K562 (cell line): Measurements from ENCODE around the gene NFKB2. TPM values are rescaled to one million over a fixed set of nuclear protein-coding genes. Genes with fewer than 3 reads are reported as not detected.
A peak's percentile ranks its signal among the peaks of the same experiment; 100 is the strongest.

ENCODE experiments used
- BHLHE40 ChIP-seq: IDR thresholded peaks from 2 replicates; pipeline ENCODE4 v1.6.1; 2011; ENCODE audit warnings: low read length, improper control_type of control experiment
- CBX8 ChIP-seq: fragments of 200-600 bp; sonication (generic); IDR thresholded peaks from 2 replicates; pipeline ENCODE4 v1.6.1; 2012; ENCODE audit warnings: borderline replicate concordance, mixed run types, low read depth, mild to moderate bottlenecking, moderate library complexity, mixed read lengths, low read length, control low read depth, inconsistent platforms; ENCODE audit not compliant: poor library complexity, severe bottlenecking; ENCODE audit errors: extremely low read depth
- CHD1 ChIP-seq: fragments of 200-600 bp; sonication (generic); IDR thresholded peaks from one replicate; pipeline ENCODE4 v1.6.1; 2012; ENCODE audit warnings: mild to moderate bottlenecking, moderate library complexity, low read length, inconsistent platforms
- E2F3 ChIP-seq: fragments of 250-450 bp; sonication (Bioruptor Pico); IDR thresholded peaks from 2 replicates; pipeline ENCODE4 v1.4.0; 2020; ENCODE audit warnings: mild to moderate bottlenecking
- ELF1 ChIP-seq: fragments of 200-800 bp; sonication (Bioruptor generic); IDR thresholded peaks from 2 replicates; pipeline ENCODE4 v1.6.1; 2016; ENCODE audit warnings: missing genetic modification characterization, missing compliant biosample characterization
- NFRKB ChIP-seq: fragments of 450-650 bp; IDR thresholded peaks from 2 replicates; pipeline ENCODE4 v1.6.1; 2016; ENCODE audit warnings: low read depth
- PTRF ChIP-seq: fragments of 450-650 bp; IDR thresholded peaks from 2 replicates; pipeline ENCODE4 v1.6.1; 2016; ENCODE audit warnings: mild to moderate bottlenecking, missing genetic modification characterization, missing compliant biosample characterization
- RBM25 ChIP-seq: fragments of 200-400 bp; formaldehyde crosslinking; IDR thresholded peaks from 2 replicates; pipeline ENCODE4 v1.6.1; 2018; ENCODE audit warnings: low read length, low read depth, moderate library complexity; ENCODE audit not compliant: severe bottlenecking
- SAFB2 ChIP-seq: fragments of 200-400 bp; formaldehyde crosslinking; IDR thresholded peaks from 2 replicates; pipeline ENCODE4 v1.6.1; 2018; ENCODE audit warnings: borderline replicate concordance, low read length, low read depth, moderate library complexity; ENCODE audit not compliant: severe bottlenecking
- SMAD2 ChIP-seq: fragments of 150-350 bp; IDR thresholded peaks from 2 replicates; pipeline ENCODE4 v1.6.1; 2014; ENCODE audit warnings: low read depth, mild to moderate bottlenecking, low read length
- SMARCA5 ChIP-seq: fragments of 450-650 bp; IDR thresholded peaks from 2 replicates; pipeline ENCODE4 v1.6.1; 2016
- SREBF1 ChIP-seq: fragments of 150-350 bp; IDR thresholded peaks from 2 replicates; pipeline ENCODE4 v1.6.1; 2014; ENCODE audit warnings: antibody characterized with exemption, low read depth, low read length, borderline replicate concordance
- TARDBP ChIP-seq: fragments of 450-650 bp; IDR thresholded peaks from 2 replicates; pipeline ENCODE4 v1.6.1; 2016
- TOE1 ChIP-seq, 2 experiments: fragments of 450-650 bp in 1 of 2; sonication (generic) in 1 of 2; formaldehyde crosslinking in 1 of 2; IDR thresholded peaks; 2 replicates each; pipeline versions ENCODE4 v1.7.1 to v1.8.0; 2016 to 2022; ENCODE audit warnings: borderline replicate concordance in 2 of 2, mild to moderate bottlenecking in 2 of 2, antibody characterized with exemption in 1 of 2, inconsistent platforms in 1 of 2, low read depth in 1 of 2, missing genetic modification reagents in 1 of 2, moderate library complexity in 1 of 2
- ZFX ChIP-seq: sonication (generic); formaldehyde crosslinking; IDR thresholded peaks from 2 replicates; pipeline ENCODE4 v1.8.0; 2022; ENCODE audit warnings: mild to moderate bottlenecking, missing genetic modification reagents, moderate library complexity
- ZNF699 ChIP-seq: fragments of 250-450 bp; sonication (Bioruptor Pico); IDR thresholded peaks from 2 replicates; pipeline ENCODE4 v1.8.0; 2021; ENCODE audit warnings: mild to moderate bottlenecking, moderate library complexity; ENCODE audit not compliant: insufficient replicate concordance
- polyA plus RNA-seq, 8 experiments: library from polyadenylated mRNA; depleted of rRNA in 4 of 8; stranded (reverse) in 5 of 8; unstranded in 3 of 8; fragments of >200 nt; fragmentation: Nextera tagmentation in 2 of 8; fragmentation: Illumina TruSeq in 1 of 8; extraction: Ambion mirVana in 2 of 8; extraction: Trizol in 1 of 8; gene quantifications; 2 replicates each; pipeline versions ENCODE4 v1.2.1 to v1.2.3, GENCODE V29; 2011 to 2014; ENCODE audit warnings: inconsistent platforms in 1 of 8, missing spikeins in 1 of 8
- total RNA-seq, 7 experiments: library from RNA; depleted of rRNA in 6 of 7; stranded (reverse); fragments of >200 nt in 6 of 7; fragmentation: Illumina TruSeq in 2 of 7; extraction: Trizol in 2 of 7; gene quantifications; 2 replicates each; pipeline versions ENCODE4 v1.2.1 to v1.2.3, GENCODE V29; 2011 to 2021; ENCODE audit warnings: low replicate concordance in 1 of 7
- TF ChIP-seq, protein P1 (sequence below): sonication (generic); formaldehyde crosslinking; IDR thresholded peaks from 2 replicates; pipeline ENCODE4 v1.8.0; 2023; ENCODE audit warnings: mild to moderate bottlenecking, missing genetic modification reagents
- TF ChIP-seq, protein P2 (sequence below): fragments of 450-650 bp; formaldehyde crosslinking; IDR thresholded peaks from 2 replicates; pipeline ENCODE4 v1.4.0; 2022; ENCODE audit warnings: mild to moderate bottlenecking, moderate library complexity
- TF ChIP-seq, protein P3 (sequence below), 3 experiments: IDR thresholded peaks in 2 of 3; conservative IDR thresholded peaks in 1 of 3; 2 replicates each; pipeline ENCODE4 v1.5.1; 2011 to 2012; ENCODE audit warnings: low read length in 3 of 3, mild to moderate bottlenecking in 3 of 3, control low read depth in 2 of 3, improper control_type of control experiment in 1 of 3, inconsistent platforms in 1 of 3, low read depth in 1 of 3, mixed read lengths in 1 of 3, moderate library complexity in 1 of 3; ENCODE audit not compliant: insufficient read depth in 2 of 3
- TF ChIP-seq, protein P4 (sequence below): fragments of 250-450 bp; sonication (Bioruptor Pico); IDR thresholded peaks from 2 replicates; pipeline ENCODE4 v1.5.1; 2021; ENCODE audit warnings: mild to moderate bottlenecking
- TF ChIP-seq, protein P5 (sequence below): fragments of 450-650 bp; conservative IDR thresholded peaks from 2 replicates; pipeline ENCODE4 v1.6.1; 2016; ENCODE audit warnings: missing genetic modification characterization, low read depth, mild to moderate bottlenecking, control low read depth, missing compliant biosample characterization
- TF ChIP-seq, protein P6 (sequence below): fragments of 250-450 bp; sonication (Bioruptor Pico); IDR thresholded peaks from 2 replicates; pipeline ENCODE4 v1.8.0; 2021; ENCODE audit warnings: moderate library complexity, mild to moderate bottlenecking, inconsistent platforms

Gene NFKB2
- total and polyA plus RNA-seq, 9 of the 15 experiments (the other 6 are each of a cell fraction or from before 2014, with no cell fraction given), result 0.07 to 20.3 (median 7.9) TPM

DNA sequence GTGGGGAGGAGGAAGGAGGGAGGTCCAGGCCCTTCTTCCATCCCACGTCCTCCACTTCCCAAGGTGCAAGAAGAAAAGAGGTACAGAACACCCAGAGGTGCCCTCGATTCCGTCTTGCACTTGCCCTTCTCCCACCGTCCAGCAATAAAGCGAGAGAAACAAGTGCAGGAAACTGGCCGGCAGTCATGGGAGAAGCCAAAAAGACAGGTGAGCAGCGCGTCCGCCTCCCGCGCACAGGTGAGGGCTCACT lies 54.5 kb downstream of the NFKB2 start (continued):
- TF ChIP-seq, protein P1, sequence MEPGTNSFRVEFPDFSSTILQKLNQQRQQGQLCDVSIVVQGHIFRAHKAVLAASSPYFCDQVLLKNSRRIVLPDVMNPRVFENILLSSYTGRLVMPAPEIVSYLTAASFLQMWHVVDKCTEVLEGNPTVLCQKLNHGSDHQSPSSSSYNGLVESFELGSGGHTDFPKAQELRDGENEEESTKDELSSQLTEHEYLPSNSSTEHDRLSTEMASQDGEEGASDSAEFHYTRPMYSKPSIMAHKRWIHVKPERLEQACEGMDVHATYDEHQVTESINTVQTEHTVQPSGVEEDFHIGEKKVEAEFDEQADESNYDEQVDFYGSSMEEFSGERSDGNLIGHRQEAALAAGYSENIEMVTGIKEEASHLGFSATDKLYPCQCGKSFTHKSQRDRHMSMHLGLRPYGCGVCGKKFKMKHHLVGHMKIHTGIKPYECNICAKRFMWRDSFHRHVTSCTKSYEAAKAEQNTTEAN (CRISPR knock-in tag), result no peak
- TF ChIP-seq ELF1 (tag) (no peak), NFRKB (peak; percentile 59; the same call in 1 of the 2 replicates), CBX8 (no peak), RBM25 (no peak), BHLHE40 (no peak), SREBF1 (no peak), SMARCA5 (no peak), TARDBP (no peak), ZFX (CRISPR knock-in tag) (no peak), TOE1 (IDR thresholded peaks at IDR 0.05; ENCODE audit: borderline replicate concordance) (no peak), TOE1 (CRISPR knock-in tag; IDR thresholded peaks at IDR 0.05; ENCODE audit: borderline replicate concordance, low read depth) (0 out of 2 replicates have a peak, but pooled peaks have one; percentile 53), ZNF699 (CRISPR knock-in tag) (no peak), CHD1 (peak; percentile 71), E2F3 (CRISPR knock-in tag) (no peak), SAFB2 (no peak), PTRF (tag) (no peak), SMAD2 (no peak)
- TF ChIP-seq, protein P2, sequence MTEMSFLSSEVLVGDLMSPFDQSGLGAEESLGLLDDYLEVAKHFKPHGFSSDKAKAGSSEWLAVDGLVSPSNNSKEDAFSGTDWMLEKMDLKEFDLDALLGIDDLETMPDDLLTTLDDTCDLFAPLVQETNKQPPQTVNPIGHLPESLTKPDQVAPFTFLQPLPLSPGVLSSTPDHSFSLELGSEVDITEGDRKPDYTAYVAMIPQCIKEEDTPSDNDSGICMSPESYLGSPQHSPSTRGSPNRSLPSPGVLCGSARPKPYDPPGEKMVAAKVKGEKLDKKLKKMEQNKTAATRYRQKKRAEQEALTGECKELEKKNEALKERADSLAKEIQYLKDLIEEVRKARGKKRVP (CRISPR knock-in tag), result no peak
- TF ChIP-seq, protein P3, sequence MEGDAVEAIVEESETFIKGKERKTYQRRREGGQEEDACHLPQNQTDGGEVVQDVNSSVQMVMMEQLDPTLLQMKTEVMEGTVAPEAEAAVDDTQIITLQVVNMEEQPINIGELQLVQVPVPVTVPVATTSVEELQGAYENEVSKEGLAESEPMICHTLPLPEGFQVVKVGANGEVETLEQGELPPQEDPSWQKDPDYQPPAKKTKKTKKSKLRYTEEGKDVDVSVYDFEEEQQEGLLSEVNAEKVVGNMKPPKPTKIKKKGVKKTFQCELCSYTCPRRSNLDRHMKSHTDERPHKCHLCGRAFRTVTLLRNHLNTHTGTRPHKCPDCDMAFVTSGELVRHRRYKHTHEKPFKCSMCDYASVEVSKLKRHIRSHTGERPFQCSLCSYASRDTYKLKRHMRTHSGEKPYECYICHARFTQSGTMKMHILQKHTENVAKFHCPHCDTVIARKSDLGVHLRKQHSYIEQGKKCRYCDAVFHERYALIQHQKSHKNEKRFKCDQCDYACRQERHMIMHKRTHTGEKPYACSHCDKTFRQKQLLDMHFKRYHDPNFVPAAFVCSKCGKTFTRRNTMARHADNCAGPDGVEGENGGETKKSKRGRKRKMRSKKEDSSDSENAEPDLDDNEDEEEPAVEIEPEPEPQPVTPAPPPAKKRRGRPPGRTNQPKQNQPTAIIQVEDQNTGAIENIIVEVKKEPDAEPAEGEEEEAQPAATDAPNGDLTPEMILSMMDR (IDR thresholded peaks at IDR 0.05 in 2 of 3, conservative IDR thresholded peaks at IDR 0.05 in 1 of 3; ENCODE audit: insufficient read depth in 2 of 3, low read depth in 1 of 3, low read length in 3 of 3), result no peak
- TF ChIP-seq, protein P4, sequence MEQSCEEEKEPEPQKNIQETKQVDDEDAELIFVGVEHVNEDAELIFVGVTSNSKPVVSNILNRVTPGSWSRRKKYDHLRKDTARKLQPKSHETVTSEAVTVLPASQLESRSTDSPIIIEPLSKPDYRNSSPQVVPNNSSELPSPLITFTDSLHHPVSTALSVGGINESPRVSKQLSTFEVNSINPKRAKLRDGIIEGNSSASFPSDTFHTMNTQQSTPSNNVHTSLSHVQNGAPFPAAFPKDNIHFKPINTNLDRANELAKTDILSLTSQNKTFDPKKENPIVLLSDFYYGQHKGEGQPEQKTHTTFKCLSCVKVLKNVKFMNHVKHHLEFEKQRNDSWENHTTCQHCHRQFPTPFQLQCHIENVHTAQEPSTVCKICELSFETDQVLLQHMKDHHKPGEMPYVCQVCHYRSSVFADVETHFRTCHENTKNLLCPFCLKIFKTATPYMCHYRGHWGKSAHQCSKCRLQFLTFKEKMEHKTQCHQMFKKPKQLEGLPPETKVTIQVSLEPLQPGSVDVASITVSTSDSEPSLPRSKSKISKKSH, result no peak
- TF ChIP-seq, protein P5, sequence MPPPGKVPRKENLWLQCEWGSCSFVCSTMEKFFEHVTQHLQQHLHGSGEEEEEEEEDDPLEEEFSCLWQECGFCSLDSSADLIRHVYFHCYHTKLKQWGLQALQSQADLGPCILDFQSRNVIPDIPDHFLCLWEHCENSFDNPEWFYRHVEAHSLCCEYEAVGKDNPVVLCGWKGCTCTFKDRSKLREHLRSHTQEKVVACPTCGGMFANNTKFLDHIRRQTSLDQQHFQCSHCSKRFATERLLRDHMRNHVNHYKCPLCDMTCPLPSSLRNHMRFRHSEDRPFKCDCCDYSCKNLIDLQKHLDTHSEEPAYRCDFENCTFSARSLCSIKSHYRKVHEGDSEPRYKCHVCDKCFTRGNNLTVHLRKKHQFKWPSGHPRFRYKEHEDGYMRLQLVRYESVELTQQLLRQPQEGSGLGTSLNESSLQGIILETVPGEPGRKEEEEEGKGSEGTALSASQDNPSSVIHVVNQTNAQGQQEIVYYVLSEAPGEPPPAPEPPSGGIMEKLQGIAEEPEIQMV (tag), result no peak
- TF ChIP-seq, protein P6, sequence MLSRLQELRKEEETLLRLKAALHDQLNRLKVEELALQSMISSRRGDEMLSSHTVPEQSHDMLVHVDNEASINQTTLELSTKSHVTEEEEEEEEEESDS (CRISPR knock-in tag), result no peak
